ENCODE measurements around the gene OR4M2. TPM values are rescaled to one million over a fixed set of nuclear protein-coding genes. Genes with fewer than 3 reads are reported as not detected.
"Not testable (repeated sequence)": the region's sequence is repeated elsewhere in the genome, so short reads cannot be mapped to it uniquely, and the experiment has no call there.

Gene OR4M2
- not detected for total RNA-seq
- polyA plus RNA-seq: not detected
- long read RNA-seq, donor 1: 0 reads
- long read RNA-seq, donor 2: 0 reads
- long read RNA-seq, donor 3: 0 reads
- long read RNA-seq, donor 4: 0 reads
- long read RNA-seq, donor 5: 0 reads

DNA sequence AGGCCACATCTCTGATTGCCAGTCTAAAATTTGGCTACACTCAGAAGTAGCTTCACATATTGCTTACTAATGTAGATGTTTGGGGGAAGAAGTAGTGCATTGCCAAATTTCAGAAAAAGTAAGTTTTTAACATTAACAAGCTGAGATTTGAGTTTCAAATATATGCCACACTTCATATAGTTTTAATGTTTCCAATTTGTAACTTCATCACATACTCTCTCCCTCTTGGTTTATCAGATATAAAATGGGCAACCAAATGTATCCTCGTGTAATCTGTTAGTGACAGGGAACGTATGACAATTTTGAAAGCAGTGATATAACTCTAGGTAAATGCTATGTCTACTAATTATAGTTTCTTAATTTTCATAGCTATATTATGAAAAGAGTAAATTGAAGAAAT lies at the start of gene OR4M2:
Gene OR4M2, plus strand, starts transcription at position 301 of the 400 bp plus-strand sequence. Its CDS starts 98 bp downstream, at position 399.
- WGBS, 2 donors: no CpG with 5 or more reads among the region's 2 CpGs
- H3K4me3 ChIP-seq; DNase-seq; H3K4me1 ChIP-seq (ENCODE audit: control insufficient read depth in 5 of 5, insufficient read depth in 5 of 5, low read length in 5 of 5); H3K36me3 ChIP-seq (ENCODE audit: control insufficient read depth in 4 of 4, insufficient read depth in 4 of 4, low read length in 4 of 4); ATAC-seq (ENCODE audit: insufficient read depth, low FRiP score); H3K9ac ChIP-seq (ENCODE audit: insufficient read depth in 1 of 2, low read length in 2 of 2); H3K27ac ChIP-seq (ENCODE audit: low read depth in 1 of 2, low read length in 1 of 2); H3K27me3 ChIP-seq (ENCODE audit: control insufficient read depth in 3 of 3, insufficient read depth in 3 of 3, low read length in 2 of 3); H3K9me3 ChIP-seq (ENCODE audit: control insufficient read depth in 4 of 4, insufficient read depth in 3 of 4, low read length in 3 of 4): not testable (repeated sequence)

DNA sequence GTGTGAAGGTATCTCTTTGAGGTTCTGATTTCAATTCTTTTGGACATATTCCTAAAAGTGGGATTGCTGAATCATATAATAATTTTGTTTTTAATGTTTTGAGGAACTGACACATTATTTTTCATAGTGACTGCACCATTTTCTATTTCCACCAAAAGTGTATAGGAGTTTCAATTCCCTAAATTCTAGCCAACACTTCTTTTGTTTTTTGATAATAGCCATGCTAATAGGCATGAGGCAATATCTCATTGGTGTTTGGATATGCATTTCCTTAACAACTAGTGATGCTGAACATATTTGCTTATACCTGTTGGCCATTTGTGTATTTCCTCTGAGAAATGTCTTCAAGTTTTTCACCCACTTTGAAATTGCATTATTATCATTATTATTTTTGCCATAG lies 11.1 kb upstream of the OR4M2 start:
- H3K36me3 ChIP-seq (ENCODE audit: control insufficient read depth in 4 of 4, insufficient read depth in 4 of 4, low read length in 4 of 4); H3K9ac ChIP-seq (ENCODE audit: insufficient read depth in 1 of 2, low read length in 2 of 2); H3K4me1 ChIP-seq (ENCODE audit: control insufficient read depth in 5 of 5, insufficient read depth in 5 of 5, low read length in 5 of 5); H3K27me3 ChIP-seq (ENCODE audit: control insufficient read depth in 3 of 3, insufficient read depth in 3 of 3, low read length in 2 of 3); H3K4me3 ChIP-seq; ATAC-seq (ENCODE audit: insufficient read depth, low FRiP score); H3K9me3 ChIP-seq (ENCODE audit: control insufficient read depth in 4 of 4, insufficient read depth in 3 of 4, low read length in 3 of 4); H3K27ac ChIP-seq (ENCODE audit: low read depth in 1 of 2, low read length in 1 of 2); DNase-seq: not testable (repeated sequence)

GRCh38 chr15:22081386-22081785 lies 1.1 kb downstream of the OR4M2 start:
- not testable (repeated sequence) for H3K27ac ChIP-seq (ENCODE audit: low read depth in 1 of 2, low read length in 1 of 2); H3K4me1 ChIP-seq (ENCODE audit: control insufficient read depth in 5 of 5, insufficient read depth in 5 of 5, low read length in 5 of 5); H3K27me3 ChIP-seq (ENCODE audit: control insufficient read depth in 3 of 3, insufficient read depth in 3 of 3, low read length in 2 of 3); H3K36me3 ChIP-seq (ENCODE audit: control insufficient read depth in 4 of 4, insufficient read depth in 4 of 4, low read length in 4 of 4); H3K9ac ChIP-seq (ENCODE audit: insufficient read depth in 1 of 2, low read length in 2 of 2); H3K9me3 ChIP-seq (ENCODE audit: control insufficient read depth in 4 of 4, insufficient read depth in 3 of 4, low read length in 3 of 4); DNase-seq; H3K4me3 ChIP-seq; ATAC-seq (ENCODE audit: insufficient read depth, low FRiP score)
- no CpG with 5 or more reads among the region's 3 CpGs for WGBS, 2 donors

GRCh38 chr15:22098616-22099253 lies 18.4 kb downstream of the OR4M2 start:
- not testable (repeated sequence) for H3K36me3 ChIP-seq (ENCODE audit: control insufficient read depth in 4 of 4, insufficient read depth in 4 of 4, low read length in 4 of 4); H3K4me1 ChIP-seq (ENCODE audit: control insufficient read depth in 5 of 5, insufficient read depth in 5 of 5, low read length in 5 of 5); H3K4me3 ChIP-seq; H3K9me3 ChIP-seq (ENCODE audit: control insufficient read depth in 4 of 4, insufficient read depth in 3 of 4, low read length in 3 of 4); H3K27ac ChIP-seq (ENCODE audit: low read depth in 1 of 2, low read length in 1 of 2); DNase-seq; ATAC-seq (ENCODE audit: insufficient read depth, low FRiP score); H3K9ac ChIP-seq (ENCODE audit: insufficient read depth in 1 of 2, low read length in 2 of 2); H3K27me3 ChIP-seq (ENCODE audit: control insufficient read depth in 3 of 3, insufficient read depth in 3 of 3, low read length in 2 of 3)
- 89% methylated on average over 1 of the region's 16 CpGs; no CpG with 5 or more reads in 1 of the 2 donors for WGBS, 2 donors

GRCh38 chr15:22099289-22099891 lies 19.1 kb downstream of the OR4M2 start:
- H3K36me3 ChIP-seq (ENCODE audit: control insufficient read depth in 4 of 4, insufficient read depth in 4 of 4, low read length in 4 of 4); H3K9me3 ChIP-seq (ENCODE audit: control insufficient read depth in 4 of 4, insufficient read depth in 3 of 4, low read length in 3 of 4); DNase-seq; H3K4me3 ChIP-seq; H3K27ac ChIP-seq (ENCODE audit: low read depth in 1 of 2, low read length in 1 of 2); ATAC-seq (ENCODE audit: insufficient read depth, low FRiP score); H3K27me3 ChIP-seq (ENCODE audit: control insufficient read depth in 3 of 3, insufficient read depth in 3 of 3, low read length in 2 of 3); H3K4me1 ChIP-seq (ENCODE audit: control insufficient read depth in 5 of 5, insufficient read depth in 5 of 5, low read length in 5 of 5); H3K9ac ChIP-seq (ENCODE audit: insufficient read depth in 1 of 2, low read length in 2 of 2): not testable (repeated sequence)
- no CpG with 5 or more reads among the region's 17 CpGs for WGBS, 2 donors

DNA sequence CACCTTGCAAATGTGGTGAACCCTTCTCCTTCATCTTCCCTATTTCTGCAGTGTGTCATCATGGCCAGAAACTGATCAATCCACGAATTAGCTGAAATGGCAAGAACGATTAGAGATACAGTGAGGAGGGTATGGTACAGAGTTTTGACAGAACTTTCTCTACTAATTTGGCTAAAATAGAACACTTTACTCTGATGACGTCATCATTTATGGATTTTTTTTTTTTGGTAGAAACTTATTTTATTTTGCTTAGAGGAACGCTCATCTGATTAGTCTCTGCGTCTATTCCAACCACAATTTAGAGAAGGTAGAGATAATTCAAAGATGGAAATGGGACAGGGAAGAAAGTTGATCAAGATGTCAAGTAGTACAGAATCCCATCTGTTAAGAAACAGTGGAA lies 41.7 kb downstream of the OR4M2 start:
- not testable (repeated sequence) for H3K36me3 ChIP-seq (ENCODE audit: control insufficient read depth in 4 of 4, insufficient read depth in 4 of 4, low read length in 4 of 4); H3K27ac ChIP-seq (ENCODE audit: low read depth in 1 of 2, low read length in 1 of 2); H3K27me3 ChIP-seq (ENCODE audit: control insufficient read depth in 3 of 3, insufficient read depth in 3 of 3, low read length in 2 of 3); H3K4me1 ChIP-seq (ENCODE audit: control insufficient read depth in 5 of 5, insufficient read depth in 5 of 5, low read length in 5 of 5); H3K9ac ChIP-seq (ENCODE audit: insufficient read depth in 1 of 2, low read length in 2 of 2); ATAC-seq (ENCODE audit: insufficient read depth, low FRiP score); DNase-seq; H3K4me3 ChIP-seq; H3K9me3 ChIP-seq (ENCODE audit: control insufficient read depth in 4 of 4, insufficient read depth in 3 of 4, low read length in 3 of 4)
- 67 to 69% methylated on average over 5 of the region's 5 CpGs for WGBS, 2 donors

Other genes starting within 250 kb of the OR4M2 start
- gene POTEB, start 202.8 kb upstream of the OR4M2 start, total RNA-seq: not detected
- not detected for gene POTEB, start 202.8 kb upstream of the OR4M2 start, polyA plus RNA-seq